Measurements from ENCODE around the gene PPFIBP1.
"Not testable (repeated sequence)": the region's sequence is repeated elsewhere in the genome, so short reads cannot be mapped to it uniquely, and the experiment has no call there.

PPFIBP1 gene

GRCh38 chr12:27566626-27567025, 42.6 kb downstream of the PPFIBP1 start:
- DNase-seq (ENCODE audit: low spot score), result no peak

GRCh38 chr12:27571463-27571862, 47.5 kb downstream of the PPFIBP1 start:
- no peak for DNase-seq (ENCODE audit: low spot score)

GRCh38 chr12:27572486-27573255, 48.7 kb downstream of the PPFIBP1 start:
- no peak for DNase-seq (ENCODE audit: low spot score)

GRCh38 chr12:27573972-27574371, 50.0 kb downstream of the PPFIBP1 start:
- DNase-seq (ENCODE audit: low spot score), result no peak

- no peak for DNase-seq (ENCODE audit: low spot score)
These were observed 51.2 kb downstream of the PPFIBP1 start for GRCh38 chr12:27575090-27575761.

- DNase-seq (ENCODE audit: low spot score), result peak; percentile 52
These were observed 51.7 kb downstream of the PPFIBP1 start for GRCh38 chr12:27575762-27576118.

GRCh38 chr12:27576667-27577347, 52.8 kb downstream of the PPFIBP1 start:
- no peak for DNase-seq (ENCODE audit: low spot score)

- no peak for DNase-seq (ENCODE audit: low spot score)
These were observed 53.7 kb downstream of the PPFIBP1 start for GRCh38 chr12:27577688-27578087.

- DNase-seq (ENCODE audit: low spot score), result no peak
These were observed 54.8 kb downstream of the PPFIBP1 start for GRCh38 chr12:27578689-27579372.

GRCh38 chr12:27580561-27581330, 56.7 kb downstream of the PPFIBP1 start:
- no peak for DNase-seq (ENCODE audit: low spot score)

- not testable (repeated sequence) for DNase-seq (ENCODE audit: low spot score)
These were observed 57.3 kb downstream of the PPFIBP1 start for GRCh38 chr12:27581331-27581671.

GRCh38 chr12:27581833-27582232, 57.8 kb downstream of the PPFIBP1 start:
- DNase-seq (ENCODE audit: low spot score), result peak; percentile 22

GRCh38 chr12:27582445-27582844, 58.4 kb downstream of the PPFIBP1 start:
- DNase-seq (ENCODE audit: low spot score), result not testable (repeated sequence)

- DNase-seq (ENCODE audit: low spot score), result peak; percentile 54
These were observed 59.2 kb downstream of the PPFIBP1 start for GRCh38 chr12:27583057-27583797.

- DNase-seq (ENCODE audit: low spot score), result no peak
These were observed 60.0 kb downstream of the PPFIBP1 start for GRCh38 chr12:27583981-27584380.

- DNase-seq (ENCODE audit: low spot score), result no peak
These were observed 61.8 kb downstream of the PPFIBP1 start for GRCh38 chr12:27585739-27586265.

GRCh38 chr12:27588075-27588730, 64.2 kb downstream of the PPFIBP1 start:
- not testable (repeated sequence) for DNase-seq (ENCODE audit: low spot score)

- DNase-seq (ENCODE audit: low spot score), result no peak
These were observed 64.8 kb downstream of the PPFIBP1 start for GRCh38 chr12:27588776-27589175.

GRCh38 chr12:27589419-27589818, 65.4 kb downstream of the PPFIBP1 start:
- no peak for DNase-seq (ENCODE audit: low spot score)

- not testable (repeated sequence) for DNase-seq (ENCODE audit: low spot score)
These were observed 67.7 kb downstream of the PPFIBP1 start for GRCh38 chr12:27591698-27592097.

All from pons (tissue), 1 donor.